GM23248 (cell line): ENCODE results near the gene NR2F2. TPM values are rescaled to one million over a fixed set of nuclear protein-coding genes. Genes with fewer than 3 reads are reported as not detected.
A peak's percentile ranks its signal among the peaks of the same experiment; 100 is the strongest.

Source experiments
- DNase-seq: peaks from one replicate; pipeline ENCODE4 v3.0.0-alpha.2; 2015
- H2AFZ ChIP-seq: fragments of 200-600 bp; sonication (generic); 2 replicates; pipeline ENCODE4 v1.6.1; 2016; ENCODE audit warnings: antibody characterized with exemption
- H3F3A ChIP-seq: fragments of 200-600 bp; sonication (generic); 2 replicates; pipeline ENCODE4 v1.6.1; 2016; ENCODE audit warnings: mild to moderate bottlenecking, antibody characterized with exemption, mixed run types; ENCODE audit not compliant: insufficient read depth
- H3K27ac ChIP-seq: fragments of 200-600 bp; sonication (generic); 2 replicates; pipeline ENCODE4 v1.5.1; 2016; ENCODE audit warnings: mild to moderate bottlenecking
- H3K27me3 ChIP-seq: fragments of 200-600 bp; sonication (generic); replicated peaks from 2 replicates; pipeline ENCODE4 v1.6.1; 2016; ENCODE audit warnings: mild to moderate bottlenecking; ENCODE audit not compliant: insufficient read depth
- H3K36me3 ChIP-seq: fragments of 200-600 bp; sonication (generic); 2 replicates; pipeline ENCODE4 v1.6.1; 2016; ENCODE audit warnings: low read depth, mild to moderate bottlenecking
- H3K4me1 ChIP-seq: fragments of 200-600 bp; sonication (generic); 2 replicates; pipeline ENCODE4 v1.6.1; 2016; ENCODE audit warnings: mild to moderate bottlenecking; ENCODE audit not compliant: insufficient read depth
- H3K4me2 ChIP-seq: fragments of 200-600 bp; sonication (generic); one replicate; pipeline ENCODE4 v1.6.1; 2016; ENCODE audit warnings: mild to moderate bottlenecking; ENCODE audit not compliant: unreplicated experiment
- H3K4me3 ChIP-seq: fragments of 200-600 bp; sonication (generic); 2 replicates; pipeline ENCODE4 v1.5.1; 2016; ENCODE audit warnings: mild to moderate bottlenecking
- H3K79me2 ChIP-seq: fragments of 200-600 bp; sonication (generic); 2 replicates; pipeline ENCODE4 v1.6.1; 2016; ENCODE audit warnings: mild to moderate bottlenecking; ENCODE audit not compliant: insufficient read depth
- H3K9ac ChIP-seq: fragments of 200-600 bp; sonication (generic); 2 replicates; pipeline ENCODE4 v1.6.1; 2016; ENCODE audit warnings: mild to moderate bottlenecking
- H3K9me2 ChIP-seq: fragments of 200-600 bp; sonication (generic); 2 replicates; pipeline ENCODE4 v1.6.1; 2016; ENCODE audit warnings: mixed run types, mild to moderate bottlenecking, moderate library complexity; ENCODE audit not compliant: insufficient read depth
- H3K9me3 ChIP-seq: fragments of 200-600 bp; sonication (generic); one replicate; pipeline ENCODE4 v1.6.1; 2017; ENCODE audit warnings: low read depth
- H4K20me1 ChIP-seq: fragments of 200-600 bp; sonication (generic); 2 replicates; pipeline ENCODE4 v1.6.0; 2016; ENCODE audit not compliant: insufficient read depth
- EZH2 ChIP-seq: fragments of 200-600 bp; sonication (generic); IDR thresholded peaks from 2 replicates; pipeline ENCODE4 v1.6.1; 2018; ENCODE audit warnings: antibody characterized with exemption, mild to moderate bottlenecking; ENCODE audit not compliant: insufficient read depth, poor library complexity, severe bottlenecking
- EZH2phosphoT487 ChIP-seq: fragments of 200-600 bp; sonication (generic); IDR thresholded peaks from 2 replicates; pipeline ENCODE4 v1.6.1; 2018; ENCODE audit warnings: antibody characterized with exemption, moderate library complexity, mild to moderate bottlenecking, low read depth; ENCODE audit not compliant: insufficient read depth
- WGBS, 2 experiments: methylation state at CpG; one replicate each; pipeline ENCODE4 v1.1.6; 2015 to 2017; ENCODE audit warnings: low lambda C conversion rate in 2 of 2, low coverage in 1 of 2; ENCODE audit errors: missing lambda C conversion rate in 2 of 2; 5-methylcytosine and 5-hydroxymethylcytosine counted together
- in situ Hi-C: fragments of 300-500 bp; cut with MboI; formaldehyde crosslinking; loops from 2 replicates; pipeline ENCODE4 v1.15.0; 2020
- polyA plus RNA-seq: library from polyadenylated mRNA; unstranded; fragments of >200 nt; fragmentation: Nextera tagmentation; extraction: Ambion mirVana; gene quantifications from 2 replicates; pipeline ENCODE4 v1.2.1, GENCODE V29; 2016
- total RNA-seq: library from RNA; depleted of rRNA; stranded (reverse); fragments of >200 nt; shearing (Covaris generic); gene quantifications from 2 replicates; pipeline ENCODE4 v1.2.3, GENCODE V29; 2014

The NR2F2 gene
- total and polyA plus RNA-seq, 2 experiments from 2014 or later, result 5.9 to 23.8 TPM

- H3K9ac ChIP-seq, result peak overlapping the region; percentile 80
- peaks cover 32% of the 10 kb centered on the region for H3K4me1 ChIP-seq
- in situ Hi-C loops, result loop anchor here (10.0 kb wide), 1 partner anchor 1304 kb away; no protein-coding TSS in a partner anchor
- DNase-seq, result peak; percentile 36
- H3K4me3 ChIP-seq, result peak overlapping the region; percentile 80
- H3K27me3 ChIP-seq, result no peaks in the 10 kb centered on the region
- H3K27ac ChIP-seq, result peak overlapping the region; percentile 87
- 71% methylated on average over 7 of the region's 7 CpGs for WGBS, 2 experiments
- H3K4me2 ChIP-seq, result peak overlapping the region; percentile 89
- peak overlapping the region; percentile 88 for H2AFZ ChIP-seq
- no peaks in the 10 kb centered on the region for H4K20me1 ChIP-seq
- no peaks in the 10 kb centered on the region for H3K9me2 ChIP-seq
- peaks cover 85% of the 10 kb centered on the region for H3K79me2 ChIP-seq
- no peaks in the 10 kb centered on the region for H3K9me3 ChIP-seq
- TF ChIP-seq EZH2phosphoT487 (no peak), EZH2 (no peak)
- peaks cover 41% of the 10 kb centered on the region for H3F3A ChIP-seq
- no peaks in the 10 kb centered on the region; the same call in 1 of the 2 replicates for H3K36me3 ChIP-seq
Measured at GRCh38 chr15:96328181-96328876, 2.2 kb upstream of the NR2F2 start.

GRCh38 chr15:96328877-96329195 lies 1.7 kb upstream of the NR2F2 start:
- Histone ChIP-seq H3K9me3 (no peaks in the 10 kb centered on the region), H2AFZ (0 out of 2 replicates have a peak overlapping the region, but pooled peaks have one; percentile 88), H3K27ac (peak overlapping the region; percentile 87; the same call in 1 of the 2 replicates), H3K4me3 (peak overlapping the region; percentile 80), H3K9me2 (no peaks in the 10 kb centered on the region), H3K79me2 (peaks cover 85% of the 10 kb centered on the region), H3K9ac (peak overlapping the region; percentile 80; the same call in 1 of the 2 replicates), H3K36me3 (no peaks in the 10 kb centered on the region; the same call in 1 of the 2 replicates), H3F3A (peaks cover 41% of the 10 kb centered on the region), H4K20me1 (no peaks in the 10 kb centered on the region), H3K27me3 (no peaks in the 10 kb centered on the region), H3K4me2 (peak overlapping the region; percentile 89), H3K4me1 (peaks cover 32% of the 10 kb centered on the region)
- TF ChIP-seq EZH2, result no peak
- no peak for TF ChIP-seq EZH2phosphoT487
- 94 to 97% methylated on average over 2 of the region's 2 CpGs for WGBS, 2 experiments
- in situ Hi-C loops, result loop anchor here (10.0 kb wide), 1 partner anchor 1304 kb away; no protein-coding TSS in a partner anchor
- DNase-seq, result no peak

GRCh38 chr15:96329403-96329981 lies 1.0 kb upstream of the NR2F2 start:
- Histone ChIP-seq H3K9ac (peak overlapping the region; percentile 83), H3K9me3 (no peaks in the 10 kb centered on the region), H3F3A (peaks cover 41% of the 10 kb centered on the region), H3K4me3 (peak overlapping the region; percentile 84), H4K20me1 (no peaks in the 10 kb centered on the region), H3K9me2 (no peaks in the 10 kb centered on the region), H3K4me1 (peaks cover 32% of the 10 kb centered on the region), H3K36me3 (peaks cover 6% of the 10 kb centered on the region; the same call in 1 of the 2 replicates), H3K27me3 (no peaks in the 10 kb centered on the region), H2AFZ (peak overlapping the region; percentile 89), H3K27ac (peak overlapping the region; percentile 87), H3K4me2 (peak overlapping the region; percentile 89), H3K79me2 (peaks cover 85% of the 10 kb centered on the region)
- no peak for DNase-seq
- TF ChIP-seq EZH2 (no peak), EZH2phosphoT487 (no peak)
- in situ Hi-C loops, result loop anchor here (10.0 kb wide), 1 partner anchor 1305 kb away; no protein-coding TSS in a partner anchor
- 73 to 75% methylated on average over 8 of the region's 8 CpGs for whole genome bisulfite sequencing, 2 experiments

- Histone ChIP-seq H3K79me2 (peaks cover 85% of the 10 kb centered on the region), H3K27ac (peak overlapping the region; percentile 87), H4K20me1 (no peaks in the 10 kb centered on the region), H3K9me3 (no peaks in the 10 kb centered on the region), H3K36me3 (peaks cover 11% of the 10 kb centered on the region), H3K4me2 (peak overlapping the region; percentile 89), H3K9ac (peak overlapping the region; percentile 83), H2AFZ (peak overlapping the region; percentile 89), H3K9me2 (no peaks in the 10 kb centered on the region), H3K27me3 (no peaks in the 10 kb centered on the region), H3F3A (peaks cover 43% of the 10 kb centered on the region), H3K4me1 (peaks cover 29% of the 10 kb centered on the region), H3K4me3 (peak overlapping the region; percentile 84)
- in situ Hi-C loops, result no loop called here
- TF ChIP-seq EZH2phosphoT487 (no peak), EZH2 (no peak)
- WGBS, 2 experiments, result 1% methylated on average over 21 to 37 of the region's 37 CpGs
- peak; percentile 95 for DNase-seq
Measured at GRCh38 chr15:96330064-96330449, 443 bp upstream of the NR2F2 start.
